ENCODE results near the gene FAM107B. TPM values are rescaled to one million over a fixed set of nuclear protein-coding genes. Genes with fewer than 3 reads are reported as not detected.
A peak's percentile ranks its signal among the peaks of the same experiment; 100 is the strongest.

Gene FAM107B
- total and polyA plus RNA-seq, 7 donors, result 12.8 to 111 (median 15.0) TPM

GRCh38 chr10:14587540-14588083, 187.1 kb downstream of the FAM107B start:
- Histone ChIP-seq H3K4me3 (no peak overlapping the region), H3K9me3 (no peaks in the 10 kb centered on the region), H3K27me3 (no peaks in the 10 kb centered on the region), H3K36me3 (no peaks in the 10 kb centered on the region), H3K4me1 (peaks cover 0 to 14% (median 0%) of the 10 kb centered on the region in 4 donors), H3K27ac (peak overlapping the region in 1 of 4 donors; percentile 48)
- WGBS, 2 donors, result 58 to 72% methylated on average over 6 of the region's 6 CpGs
- no peak for TF ChIP-seq EP300 (IDR thresholded peaks at IDR 0.05)
- TF ChIP-seq POLR2A (IDR thresholded peaks at IDR 0.05), result no peak
- no peak for TF ChIP-seq CTCF (IDR thresholded peaks at IDR 0.05)
- no peak for TF ChIP-seq POLR2AphosphoS5 (IDR thresholded peaks at IDR 0.05)
- intact Hi-C loops (cut with DNase I), result no loop called here
- no peak for DNase-seq

GRCh38 chr10:14586901-14587300, 187.8 kb downstream of the FAM107B start:
- peaks cover 0 to 14% (median 0%) of the 10 kb centered on the region in 4 donors for H3K4me1 ChIP-seq
- H3K36me3 ChIP-seq, result no peaks in the 10 kb centered on the region
- H3K9me3 ChIP-seq, result no peaks in the 10 kb centered on the region
- no peak overlapping the region for H3K27ac ChIP-seq
- intact Hi-C loops (cut with DNase I), result no loop called here
- no peak for DNase-seq
- no peaks in the 10 kb centered on the region for H3K27me3 ChIP-seq
- WGBS, 2 donors, result 62 to 64% methylated on average over 6 of the region's 6 CpGs
- TF ChIP-seq POLR2A (IDR thresholded peaks at IDR 0.05), result no peak
- TF ChIP-seq CTCF (IDR thresholded peaks at IDR 0.05), result no peak
- no peak for TF ChIP-seq EP300 (IDR thresholded peaks at IDR 0.05)
- no peak for TF ChIP-seq POLR2AphosphoS5 (IDR thresholded peaks at IDR 0.05)
- H3K4me3 ChIP-seq, result no peak overlapping the region

- Histone ChIP-seq H3K4me1 (peaks cover 0 to 14% (median 2%) of the 10 kb centered on the region in 4 donors), H3K4me3 (no peak overlapping the region), H3K9me3 (no peaks in the 10 kb centered on the region), H3K27ac (no peak overlapping the region), H3K36me3 (no peaks in the 10 kb centered on the region), H3K27me3 (no peaks in the 10 kb centered on the region)
- TF ChIP-seq CTCF (IDR thresholded peaks at IDR 0.05), result no peak
- TF ChIP-seq EP300 (IDR thresholded peaks at IDR 0.05), result no peak
- no peak for TF ChIP-seq POLR2AphosphoS5 (IDR thresholded peaks at IDR 0.05)
- TF ChIP-seq POLR2A (IDR thresholded peaks at IDR 0.05), result no peak
- no peak for DNase-seq
- 79 to 83% methylated on average over 15 of the region's 15 CpGs for WGBS, 2 donors
- intact Hi-C loops (cut with DNase I), result no loop called here
Measured at GRCh38 chr10:14585287-14586193, 189.2 kb downstream of the FAM107B start.

- Histone ChIP-seq H3K27me3 (no peaks in the 10 kb centered on the region), H3K4me1 (peaks cover 0 to 14% (median 2%) of the 10 kb centered on the region in 4 donors), H3K36me3 (no peaks in the 10 kb centered on the region), H3K9me3 (no peaks in the 10 kb centered on the region), H3K27ac (no peak overlapping the region), H3K4me3 (no peak overlapping the region)
- DNase-seq, result no peak
- TF ChIP-seq POLR2A (IDR thresholded peaks at IDR 0.05), result no peak
- intact Hi-C loops (cut with DNase I), result no loop called here
- WGBS, 2 donors, result 75 to 93% methylated on average over 3 of the region's 3 CpGs
Measured at GRCh38 chr10:14584661-14585060, 190.0 kb downstream of the FAM107B start.

GRCh38 chr10:14583967-14584366, 190.7 kb downstream of the FAM107B start:
- H3K27me3 ChIP-seq, result no peaks in the 10 kb centered on the region
- H3K27ac ChIP-seq, result no peak overlapping the region
- H3K4me3 ChIP-seq, result no peak overlapping the region
- peaks cover 0 to 14% (median 5%) of the 10 kb centered on the region in 4 donors for H3K4me1 ChIP-seq
- no peaks in the 10 kb centered on the region for H3K9me3 ChIP-seq
- 92 to 93% methylated on average over 4 of the region's 4 CpGs for WGBS, 2 donors
- no peak for TF ChIP-seq CTCF (IDR thresholded peaks at IDR 0.05)
- H3K36me3 ChIP-seq, result no peaks in the 10 kb centered on the region
- intact Hi-C loops (cut with DNase I), result no loop called here
- DNase-seq, result no peak
